Suppressor macrophage (primary cell): ENCODE measurements around the gene ACOX2.

Experiments used
- DNase-seq, 4 experiments: peaks; one replicate each; pipeline ENCODE4 v3.0.0-alpha.2; 2020 to 2022

Gene ACOX2

GRCh38 chr3:58502872-58503271 lies 34.1 kb downstream of the ACOX2 start:
- DNase-seq, result peak; percentile 54 to 79 (median 72)

- no peak for DNase-seq
Measured at GRCh38 chr3:58497097-58497496, 39.9 kb downstream of the ACOX2 start.

GRCh38 chr3:58496206-58496857 lies 40.7 kb downstream of the ACOX2 start:
- no peak for DNase-seq

DNA sequence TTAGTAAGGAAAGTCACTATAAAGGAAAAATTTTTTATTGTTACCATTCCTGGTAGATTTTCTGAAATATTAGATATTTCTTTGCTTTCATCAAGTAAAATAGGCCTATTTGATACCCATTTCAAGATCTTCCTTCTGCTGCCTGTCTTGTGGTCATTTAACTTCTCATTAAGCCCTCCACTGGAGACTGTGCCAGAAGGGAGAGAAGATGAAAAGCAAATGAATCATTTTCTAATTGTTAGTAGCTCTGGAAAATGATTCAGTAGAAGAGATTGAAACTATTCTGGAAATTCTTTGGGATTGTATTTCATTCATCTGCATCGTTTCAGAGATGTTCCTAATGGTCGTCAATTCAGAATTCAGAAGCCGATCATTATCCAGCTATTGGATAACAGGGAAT lies 41.9 kb downstream of the ACOX2 start:
- DNase-seq, result no peak

DNA sequence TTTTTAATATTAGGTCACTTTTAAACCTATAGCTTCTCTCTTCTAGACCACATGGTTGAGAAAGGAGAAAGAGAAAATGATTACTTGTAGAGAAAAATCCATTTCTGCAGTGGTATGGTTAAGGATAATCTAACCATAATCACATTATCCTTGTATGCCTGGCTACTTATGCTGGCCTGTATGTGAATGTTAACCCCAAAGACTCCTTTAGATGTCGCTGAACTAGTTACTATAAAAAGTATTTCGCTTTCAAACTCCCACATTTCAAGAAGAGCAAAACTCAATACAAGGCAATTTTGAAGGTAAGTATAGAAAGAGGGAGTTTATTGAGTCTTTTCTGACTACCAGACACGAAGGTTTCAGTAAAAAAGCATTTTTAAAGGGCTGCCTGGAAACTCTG lies 42.9 kb downstream of the ACOX2 start:
- DNase-seq, result no peak

GRCh38 chr3:58492494-58492905 lies 44.5 kb downstream of the ACOX2 start:
- peak in 1 of 4 experiments; percentile 37 for DNase-seq

- DNase-seq, result peak; percentile 96 to 99 (median 98)
Measured at GRCh38 chr3:58491506-58492402, 45.2 kb downstream of the ACOX2 start, which contains the start of gene KCTD6. Gene KCTD6 (plus strand): TSS chr3:58492096. CDS start chr3:58498756, 6,660 bp downstream.

GRCh38 chr3:58490860-58491501 lies 46.0 kb downstream of the ACOX2 start:
- DNase-seq, result no peak

DNA sequence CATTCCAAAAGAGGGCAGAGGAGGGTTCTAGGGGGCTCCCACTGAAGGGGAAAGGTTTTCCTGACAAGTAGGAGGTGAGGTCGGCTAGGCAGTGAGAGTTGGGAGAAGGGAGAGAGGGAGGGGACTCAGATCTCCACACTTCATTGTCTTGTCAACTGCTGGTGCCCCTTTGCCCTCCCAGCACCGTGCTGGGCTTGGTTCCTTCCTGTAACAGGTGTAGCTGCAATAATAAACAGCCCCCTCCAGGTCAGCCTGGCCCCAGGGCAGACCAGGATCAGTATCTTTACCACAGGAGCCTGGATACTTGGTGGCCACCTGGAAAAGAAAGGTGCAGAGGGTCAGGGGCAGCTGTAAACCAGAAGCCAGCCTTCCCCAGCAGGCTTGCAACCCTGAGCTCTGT lies 48.0 kb downstream of the ACOX2 start:
- DNase-seq, result no peak

DNA sequence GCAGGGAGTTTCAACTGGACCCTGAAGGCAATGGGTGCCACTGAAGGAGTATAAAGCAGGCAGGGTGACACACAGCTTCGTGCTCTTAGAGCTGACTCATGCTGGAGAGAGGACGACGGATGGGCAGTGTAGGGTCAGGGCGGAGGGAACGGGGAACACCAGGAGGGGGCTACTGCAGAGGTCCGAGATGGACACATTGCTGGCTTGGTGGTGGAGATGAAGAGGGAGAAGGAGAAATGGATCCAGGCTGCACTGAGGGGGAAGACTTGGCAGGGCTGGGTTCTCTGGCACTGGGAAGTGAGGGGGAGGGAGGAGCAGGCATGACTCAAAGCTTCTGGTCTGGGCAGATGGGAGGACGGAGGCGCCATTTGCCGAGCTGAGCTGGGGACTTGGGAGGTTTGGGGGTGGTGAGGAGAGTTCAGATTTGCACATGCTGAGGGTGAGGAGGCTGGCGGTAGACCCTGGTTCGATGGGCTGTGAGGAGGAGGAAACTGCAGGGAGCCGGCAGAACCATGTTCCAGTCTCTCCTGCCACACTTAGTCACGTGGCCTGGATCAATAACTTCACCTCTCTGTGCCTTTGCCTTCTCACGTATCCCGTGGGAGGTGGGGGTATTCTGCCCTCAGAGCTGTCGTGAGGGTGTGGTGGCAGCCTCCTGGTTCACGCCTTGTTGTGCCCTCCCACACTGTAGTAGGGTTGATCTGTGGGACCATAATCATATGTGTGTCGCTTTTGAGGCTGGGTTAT lies 49.7 kb downstream of the ACOX2 start:
- DNase-seq, result peak; percentile 71 to 84 (median 77)

DNA sequence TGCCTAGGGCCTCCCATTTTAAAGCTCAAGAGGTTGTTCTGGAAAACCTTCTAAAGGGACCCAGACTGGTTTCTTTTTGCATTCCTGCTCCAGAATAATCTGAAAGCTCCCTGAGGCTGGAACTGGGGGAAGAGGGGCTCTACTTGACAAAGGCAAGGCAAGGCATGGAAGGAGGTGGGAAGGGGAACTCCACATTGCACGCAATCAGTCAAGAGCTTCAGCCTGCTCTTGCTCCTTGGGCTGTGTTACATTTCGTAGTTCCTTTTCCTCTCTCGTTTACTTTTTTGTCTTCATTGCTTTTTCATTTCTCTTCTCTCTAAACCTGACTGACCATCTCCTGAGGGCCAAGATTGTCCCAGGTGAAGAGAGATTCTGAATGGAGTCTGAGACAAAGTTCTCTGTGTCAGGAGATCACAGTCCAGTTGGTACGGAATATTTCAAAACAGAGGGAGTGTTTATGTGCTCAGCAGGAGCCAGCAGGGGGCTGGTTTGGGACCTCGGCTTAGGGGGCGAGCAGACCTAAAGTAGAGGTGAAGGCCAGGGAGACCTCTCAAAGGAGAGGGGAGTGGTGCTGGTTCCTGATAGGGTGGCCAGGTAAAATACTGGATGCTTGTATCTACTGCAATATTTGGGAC lies 51.1 kb downstream of the ACOX2 start:
- DNase-seq, result peak; percentile 47 to 72 (median 70)

- DNase-seq, result no peak
Measured at GRCh38 chr3:58484722-58485069, 52.3 kb downstream of the ACOX2 start.

DNA sequence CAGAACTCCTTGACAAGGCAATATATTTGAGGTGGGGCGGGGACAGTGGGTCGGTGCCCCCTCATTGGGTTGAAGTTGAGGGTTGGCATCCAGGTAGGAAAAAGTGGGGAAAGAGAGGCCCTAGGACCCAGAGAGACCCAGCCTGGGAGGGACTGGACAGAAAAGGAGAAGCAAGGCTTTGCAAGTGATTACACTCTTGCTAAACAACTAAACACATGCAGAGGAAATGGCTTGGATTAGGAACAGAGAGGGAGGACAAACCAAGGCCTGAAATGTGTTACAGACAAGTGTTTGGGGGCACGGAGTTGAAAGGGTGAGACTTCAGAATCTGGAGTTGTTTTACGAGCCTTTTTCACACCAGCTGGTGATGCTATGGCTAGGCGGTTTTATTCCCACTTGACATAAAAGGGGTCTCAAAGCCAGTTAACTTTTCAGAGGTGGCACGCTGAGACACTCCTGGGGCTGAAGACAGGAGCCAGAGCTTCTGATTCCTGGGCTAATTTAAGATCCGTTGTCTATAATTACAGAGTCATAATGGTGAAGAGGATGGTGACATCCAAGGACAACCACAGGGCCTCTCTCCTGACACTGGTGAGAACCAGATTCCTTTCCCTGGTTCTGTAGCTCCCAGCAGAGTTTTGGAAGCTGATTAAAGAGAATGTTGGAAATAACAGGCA lies 52.8 kb downstream of the ACOX2 start:
- peak; percentile 47 to 81 (median 71) for DNase-seq

DNA sequence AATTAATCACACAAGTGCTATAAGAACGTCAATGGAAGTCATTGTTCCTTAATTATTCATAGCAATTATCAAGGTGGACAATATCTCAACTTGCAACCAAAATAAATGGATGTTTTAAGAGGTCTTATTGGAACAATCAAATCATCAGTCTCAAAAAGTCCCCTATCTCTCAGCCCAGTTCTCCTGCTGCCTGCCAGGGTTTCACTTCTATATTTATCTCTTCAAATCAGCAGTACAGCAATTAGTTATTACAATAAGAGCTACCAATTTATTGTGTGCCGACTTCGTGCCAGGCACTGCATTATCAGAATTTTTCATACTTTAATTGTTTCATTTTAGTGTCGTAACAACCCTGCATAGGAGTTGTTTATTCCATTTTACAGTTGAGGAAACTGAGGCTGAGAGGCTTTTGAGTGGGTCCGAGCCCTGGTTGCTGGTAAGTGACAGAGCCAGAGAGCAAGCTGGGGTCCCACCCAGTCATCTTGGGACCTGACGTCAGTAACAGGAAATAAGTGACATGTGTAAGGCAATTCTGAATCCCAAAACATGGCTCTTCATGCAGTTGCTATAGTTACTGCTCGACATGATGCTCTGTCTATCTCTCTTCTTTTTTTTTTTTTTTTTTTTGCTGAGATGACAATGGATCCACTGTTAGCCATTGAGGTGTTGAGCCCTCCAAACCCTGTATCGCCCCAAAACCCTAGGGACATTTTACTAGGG lies 53.9 kb downstream of the ACOX2 start:
- DNase-seq, result peak in 1 of 4 experiments; percentile 21

- DNase-seq, result no peak
Measured at GRCh38 chr3:58480309-58480708, 56.7 kb downstream of the ACOX2 start.

DNA sequence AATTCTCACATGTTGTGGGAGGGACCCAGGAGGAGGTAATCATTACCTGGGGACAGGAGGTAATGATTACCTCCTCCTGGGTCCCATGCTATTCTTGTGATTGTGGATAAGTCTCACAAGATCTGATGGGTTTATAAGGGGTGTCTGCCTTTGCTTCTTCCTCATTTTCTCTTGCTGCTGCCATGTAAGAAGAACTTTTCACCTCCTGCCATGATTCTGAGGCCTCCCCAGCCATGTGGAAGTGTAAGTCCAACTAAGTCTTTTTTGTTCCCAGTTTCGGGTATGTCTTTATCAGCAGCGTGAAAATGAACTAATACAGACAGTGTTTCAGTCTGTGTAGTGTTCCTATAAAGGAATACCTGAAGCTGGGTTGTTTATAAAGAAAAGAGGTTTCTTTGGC lies 58.2 kb downstream of the ACOX2 start:
- DNase-seq, result peak; percentile 36 to 62 (median 60)

GRCh38 chr3:58474967-58475578 lies 61.9 kb downstream of the ACOX2 start:
- DNase-seq, result peak in 1 of 4 experiments; percentile 14

- peak; percentile 76 to 92 (median 85) for DNase-seq
Measured at GRCh38 chr3:58474348-58474911, 62.6 kb downstream of the ACOX2 start.

GRCh38 chr3:58473275-58473674 lies 63.7 kb downstream of the ACOX2 start:
- peak in 2 of 4 experiments; percentile 22 to 33 for DNase-seq
